NT2/D1 (cell line): Measurements from ENCODE around the gene NR2F1-AS1.

Source experiments
- DNase-seq: peaks from one replicate; pipeline ENCODE4 v3.0.0-alpha.2; 2011; ENCODE audit warnings: low read depth, low spot score
- H3K27me3 ChIP-seq: 2 replicates; pipeline ENCODE4 v1.6.0; 2011; ENCODE audit warnings: mild to moderate bottlenecking; ENCODE audit not compliant: insufficient read length, insufficient read depth
- H3K36me3 ChIP-seq: 2 replicates; pipeline ENCODE4 v1.6.1; 2011; ENCODE audit warnings: mild to moderate bottlenecking, low read length, mixed read lengths; ENCODE audit not compliant: insufficient read depth, insufficient read length
- H3K4me1 ChIP-seq: 2 replicates; pipeline ENCODE4 v1.5.1; 2011; ENCODE audit not compliant: insufficient read depth, insufficient read length
- H3K4me3 ChIP-seq: 2 replicates; pipeline ENCODE4 v1.5.1; 2011; ENCODE audit warnings: low read depth; ENCODE audit not compliant: insufficient read length
- H3K9ac ChIP-seq: 2 replicates; pipeline ENCODE4 v1.6.0; 2011; ENCODE audit warnings: low read depth; ENCODE audit not compliant: insufficient read length
- H3K9me3 ChIP-seq: 2 replicates; pipeline ENCODE4 v1.5.1; 2011; ENCODE audit warnings: mild to moderate bottlenecking, low read length; ENCODE audit not compliant: insufficient read depth
- SUZ12 ChIP-seq: IDR thresholded peaks from 2 replicates; pipeline ENCODE4 v1.6.1; 2011; ENCODE audit not compliant: insufficient read length, insufficient read depth; ENCODE audit errors: extremely low read depth
- YY1 ChIP-seq: IDR thresholded peaks from 2 replicates; pipeline ENCODE4 v1.6.1; 2011; ENCODE audit not compliant: insufficient read length, insufficient read depth
- ZNF274 ChIP-seq: IDR thresholded peaks from 2 replicates; pipeline ENCODE4 v1.6.1; 2011; ENCODE audit warnings: mild to moderate bottlenecking, low read depth, low read length

The NR2F1-AS1 gene

GRCh38 chr5:93422652-93423280, 158.3 kb downstream of the NR2F1-AS1 start:
- Histone ChIP-seq H3K9ac (no peak overlapping the region), H3K4me1 (peaks cover 4% of the 10 kb centered on the region), H3K27me3 (no peaks in the 10 kb centered on the region), H3K9me3 (no peaks in the 10 kb centered on the region), H3K4me3 (no peak overlapping the region), H3K36me3 (no peaks in the 10 kb centered on the region)
- no peak for DNase-seq
- TF ChIP-seq SUZ12 (no peak), ZNF274 (no peak), YY1 (no peak)

GRCh38 chr5:93421987-93422401, 159.0 kb downstream of the NR2F1-AS1 start:
- TF ChIP-seq ZNF274 (no peak), YY1 (no peak), SUZ12 (no peak)
- H3K9ac ChIP-seq = no peak overlapping the region
- DNase-seq = no peak
- no peak overlapping the region for H3K4me3 ChIP-seq
- H3K36me3 ChIP-seq = no peaks in the 10 kb centered on the region
- H3K9me3 ChIP-seq = no peaks in the 10 kb centered on the region
- H3K27me3 ChIP-seq = no peaks in the 10 kb centered on the region
- H3K4me1 ChIP-seq = peaks cover 4% of the 10 kb centered on the region

GRCh38 chr5:93421468-93421867, 159.6 kb downstream of the NR2F1-AS1 start:
- Histone ChIP-seq H3K9me3 (no peaks in the 10 kb centered on the region), H3K27me3 (no peaks in the 10 kb centered on the region), H3K9ac (no peak overlapping the region), H3K4me1 (peaks cover 4% of the 10 kb centered on the region), H3K36me3 (no peaks in the 10 kb centered on the region), H3K4me3 (no peak overlapping the region)
- TF ChIP-seq YY1 (no peak), SUZ12 (no peak), ZNF274 (no peak)
- DNase-seq = peak; percentile 78

GRCh38 chr5:93417490-93417889, 163.5 kb downstream of the NR2F1-AS1 start:
- no peak for DNase-seq
- Histone ChIP-seq H3K4me1 (peaks cover 4% of the 10 kb centered on the region), H3K9me3 (no peaks in the 10 kb centered on the region), H3K4me3 (no peak overlapping the region), H3K36me3 (no peaks in the 10 kb centered on the region), H3K27me3 (no peaks in the 10 kb centered on the region), H3K9ac (no peak overlapping the region)
- TF ChIP-seq YY1 (no peak), SUZ12 (no peak), ZNF274 (no peak)

GRCh38 chr5:93415819-93416218, 165.2 kb downstream of the NR2F1-AS1 start:
- Histone ChIP-seq H3K27me3 (no peaks in the 10 kb centered on the region), H3K4me3 (no peak overlapping the region), H3K9me3 (no peaks in the 10 kb centered on the region), H3K9ac (no peak overlapping the region), H3K36me3 (no peaks in the 10 kb centered on the region), H3K4me1 (no peaks in the 10 kb centered on the region)
- no peak for DNase-seq
- no peak for TF ChIP-seq YY1
- no peak for TF ChIP-seq ZNF274
- no peak for TF ChIP-seq SUZ12

GRCh38 chr5:93411716-93412115, 169.3 kb downstream of the NR2F1-AS1 start:
- Histone ChIP-seq H3K4me3 (no peak overlapping the region), H3K4me1 (no peaks in the 10 kb centered on the region), H3K27me3 (no peaks in the 10 kb centered on the region), H3K9ac (no peak overlapping the region), H3K36me3 (no peaks in the 10 kb centered on the region), H3K9me3 (no peaks in the 10 kb centered on the region)
- TF ChIP-seq ZNF274 (no peak), SUZ12 (no peak), YY1 (no peak)
- DNase-seq = no peak

GRCh38 chr5:93409691-93410090, 171.3 kb downstream of the NR2F1-AS1 start:
- H3K36me3 ChIP-seq = no peaks in the 10 kb centered on the region
- no peak for TF ChIP-seq YY1
- TF ChIP-seq ZNF274 = no peak
- TF ChIP-seq SUZ12 = no peak
- H3K9ac ChIP-seq = no peak overlapping the region
- DNase-seq = no peak
- no peak overlapping the region for H3K4me3 ChIP-seq
- H3K4me1 ChIP-seq = no peaks in the 10 kb centered on the region
- no peaks in the 10 kb centered on the region for H3K9me3 ChIP-seq
- H3K27me3 ChIP-seq = no peaks in the 10 kb centered on the region

- H3K9ac ChIP-seq = no peak overlapping the region
- no peaks in the 10 kb centered on the region for H3K36me3 ChIP-seq
- H3K4me1 ChIP-seq = no peaks in the 10 kb centered on the region
- H3K9me3 ChIP-seq = no peaks in the 10 kb centered on the region
- no peak for DNase-seq
- no peak overlapping the region for H3K4me3 ChIP-seq
- TF ChIP-seq SUZ12 (no peak), YY1 (no peak), ZNF274 (no peak)
- no peaks in the 10 kb centered on the region for H3K27me3 ChIP-seq
Measured at GRCh38 chr5:93407454-93407853, 173.6 kb downstream of the NR2F1-AS1 start.
